CD4-positive, alpha-beta memory T cell (primary cell): ENCODE results near the gene CNTNAP3. TPM values are rescaled to one million over a fixed set of nuclear protein-coding genes. Genes with fewer than 3 reads are reported as not detected.
"Not testable (repeated sequence)": the region's sequence is repeated elsewhere in the genome, so short reads cannot be mapped to it uniquely, and the experiment has no call there.

Experiments
- CTCF ChIA-PET: fragments of 350-600 bp; sonication (Branson Sonifier 250); formaldehyde crosslinking; loops from one replicate; lab custom pipeline; 2021; ENCODE audit warnings: inconsistent platforms; ENCODE audit not compliant: partially characterized antibody; lab: Charles Lee
- POLR2A ChIA-PET: fragments of 350-600 bp; sonication (Branson Sonifier 250); formaldehyde crosslinking; loops from one replicate; lab custom pipeline; 2021; ENCODE audit not compliant: partially characterized antibody; lab: Charles Lee
- DNase-seq, 5 donors: peaks; one replicate each; pipeline versions ENCODE4 v3.0.0 to v3.0.0-alpha.2; 2020 to 2022; ENCODE audit warnings: mixed read lengths in 1 of 5
- H3K27ac ChIP-seq: one replicate; pipeline ENCODE4 v1.7.0; 2013; ENCODE audit warnings: low read depth, low read length
- H3K27me3 ChIP-seq: 2 replicates; pipeline ENCODE4 v1.7.0; 2013; ENCODE audit warnings: mild to moderate bottlenecking, low read length, moderate library complexity; ENCODE audit not compliant: insufficient read depth
- H3K36me3 ChIP-seq: 2 replicates; pipeline ENCODE4 v1.7.0; 2013; ENCODE audit warnings: mild to moderate bottlenecking, low read length, moderate library complexity; ENCODE audit not compliant: insufficient read depth
- H3K4me1 ChIP-seq: 2 replicates; pipeline ENCODE4 v1.7.0; 2013; ENCODE audit warnings: mild to moderate bottlenecking, low read length, moderate library complexity; ENCODE audit not compliant: insufficient read depth
- H3K4me3 ChIP-seq, 2 donors: one replicate each; pipeline ENCODE4 v1.7.0; 2013; ENCODE audit warnings: low read length in 2 of 2, mild to moderate bottlenecking in 1 of 2
- H3K9me3 ChIP-seq, 2 donors: one replicate each; pipeline ENCODE4 v1.7.0; 2013; ENCODE audit warnings: low read length in 2 of 2, control low read depth in 1 of 2; ENCODE audit not compliant: control insufficient read depth in 1 of 2
- H3K27ac Mint-ChIP-seq, 7 donors: one replicate each; pipeline ENCODE4 v1.8.0; 2020 to 2021; ENCODE audit warnings: mixed read lengths in 7 of 7, mild to moderate bottlenecking in 6 of 7, inconsistent platforms in 3 of 7, moderate library complexity in 3 of 7
- H3K27me3 Mint-ChIP-seq, 2 donors: one replicate each; pipeline ENCODE4 v1.8.0; 2020 to 2021; ENCODE audit warnings: mixed read lengths in 2 of 2
- H3K36me3 Mint-ChIP-seq, 2 donors: one replicate each; pipeline ENCODE4 v1.8.0; 2020 to 2021; ENCODE audit warnings: mixed read lengths in 2 of 2, inconsistent platforms in 1 of 2, mild to moderate bottlenecking in 1 of 2
- H3K4me1 Mint-ChIP-seq, 4 donors: one replicate each; pipeline ENCODE4 v1.8.0; 2020 to 2021; ENCODE audit warnings: mixed read lengths in 4 of 4, mild to moderate bottlenecking in 1 of 4
- H3K4me3 Mint-ChIP-seq, 8 donors: one replicate each; pipeline ENCODE4 v1.8.0; 2020 to 2021; ENCODE audit warnings: mixed read lengths in 8 of 8, mild to moderate bottlenecking in 7 of 8, moderate library complexity in 6 of 8, inconsistent platforms in 3 of 8
- H3K9me3 Mint-ChIP-seq, 8 donors: one replicate each; pipeline ENCODE4 v1.8.0; 2020 to 2021; ENCODE audit warnings: mixed read lengths in 8 of 8, mild to moderate bottlenecking in 5 of 8, inconsistent platforms in 3 of 8, moderate library complexity in 1 of 8
- intact Hi-C: fragments of 100-400 bp; cut with micrococcal nuclease; formaldehyde crosslinking; loops from one replicate; pipeline ENCODE4 v1.15.1; 2023
- polyA plus RNA-seq, 2 donors: library from polyadenylated mRNA; unstranded; fragments of 300-500 nt; fragmentation: Illumina TruSeq; gene quantifications; one replicate each; pipeline ENCODE4 v1.2.3, GENCODE V29; 2021
- total RNA-seq, 2 experiments: library from RNA; stranded (reverse); gene quantifications; one replicate each; pipeline ENCODE4 v1.2.3, GENCODE V29; 2021

The CNTNAP3 gene
- total and polyA plus RNA-seq, 4 experiments from 2014 or later, result not detected

GRCh38 chr9:39062966-39063365 is 225.0 kb downstream of the CNTNAP3 start:
- H3K36me3 ChIP-seq, H3K4me3 Mint-ChIP-seq, H3K9me3 ChIP-seq, H3K27me3 Mint-ChIP-seq, H3K4me1 ChIP-seq, CTCF ChIA-PET, H3K27ac ChIP-seq, H3K27ac Mint-ChIP-seq, POLR2A ChIA-PET, H3K27me3 ChIP-seq, H3K4me3 ChIP-seq, H3K4me1 Mint-ChIP-seq, H3K9me3 Mint-ChIP-seq, H3K36me3 Mint-ChIP-seq, intact Hi-C loops, DNase-seq: not testable (repeated sequence)

- H3K27me3 Mint-ChIP-seq, DNase-seq, H3K4me1 Mint-ChIP-seq, H3K27ac ChIP-seq, H3K27ac Mint-ChIP-seq, H3K4me1 ChIP-seq, CTCF ChIA-PET, H3K9me3 ChIP-seq, H3K4me3 ChIP-seq, H3K9me3 Mint-ChIP-seq, H3K36me3 Mint-ChIP-seq, intact Hi-C loops, H3K36me3 ChIP-seq, H3K4me3 Mint-ChIP-seq, H3K27me3 ChIP-seq, POLR2A ChIA-PET: not testable (repeated sequence)
Observed at GRCh38 chr9:39054453-39054852, 233.5 kb downstream of the CNTNAP3 start.

GRCh38 chr9:39046833-39047232 is 241.1 kb downstream of the CNTNAP3 start:
- H3K4me3 ChIP-seq, H3K9me3 Mint-ChIP-seq, H3K4me3 Mint-ChIP-seq, CTCF ChIA-PET, H3K27ac ChIP-seq, H3K4me1 Mint-ChIP-seq, H3K36me3 ChIP-seq, H3K36me3 Mint-ChIP-seq, H3K9me3 ChIP-seq, intact Hi-C loops, H3K27me3 ChIP-seq, H3K27me3 Mint-ChIP-seq, POLR2A ChIA-PET, H3K27ac Mint-ChIP-seq, DNase-seq, H3K4me1 ChIP-seq: not testable (repeated sequence)

- DNase-seq, H3K27me3 Mint-ChIP-seq, H3K36me3 ChIP-seq, H3K27ac ChIP-seq, H3K9me3 ChIP-seq, H3K4me1 ChIP-seq, H3K27me3 ChIP-seq, CTCF ChIA-PET, H3K4me3 ChIP-seq, H3K36me3 Mint-ChIP-seq, intact Hi-C loops, H3K27ac Mint-ChIP-seq, H3K9me3 Mint-ChIP-seq, H3K4me1 Mint-ChIP-seq, H3K4me3 Mint-ChIP-seq, POLR2A ChIA-PET: not testable (repeated sequence)
Observed at GRCh38 chr9:39042352-39042803, 245.6 kb downstream of the CNTNAP3 start.

GRCh38 chr9:39041774-39042173 is 246.2 kb downstream of the CNTNAP3 start:
- intact Hi-C loops, H3K4me1 ChIP-seq, H3K27ac ChIP-seq, H3K9me3 ChIP-seq, H3K27ac Mint-ChIP-seq, H3K27me3 Mint-ChIP-seq, H3K27me3 ChIP-seq, DNase-seq, CTCF ChIA-PET, H3K36me3 ChIP-seq, H3K36me3 Mint-ChIP-seq, H3K4me1 Mint-ChIP-seq, H3K4me3 ChIP-seq, POLR2A ChIA-PET, H3K9me3 Mint-ChIP-seq, H3K4me3 Mint-ChIP-seq: not testable (repeated sequence)

GRCh38 chr9:39039148-39039547 is 248.8 kb downstream of the CNTNAP3 start:
- H3K36me3 ChIP-seq, H3K4me1 Mint-ChIP-seq, H3K4me1 ChIP-seq, H3K27me3 Mint-ChIP-seq, H3K4me3 Mint-ChIP-seq, H3K36me3 Mint-ChIP-seq, POLR2A ChIA-PET, H3K27ac ChIP-seq, H3K27me3 ChIP-seq, CTCF ChIA-PET, DNase-seq, H3K9me3 ChIP-seq, H3K27ac Mint-ChIP-seq, H3K9me3 Mint-ChIP-seq, H3K4me3 ChIP-seq, intact Hi-C loops: not testable (repeated sequence)

- H3K36me3 ChIP-seq, H3K27me3 Mint-ChIP-seq, DNase-seq, H3K27me3 ChIP-seq, POLR2A ChIA-PET, H3K4me3 ChIP-seq, intact Hi-C loops, H3K9me3 ChIP-seq, H3K4me3 Mint-ChIP-seq, H3K4me1 ChIP-seq, H3K36me3 Mint-ChIP-seq, H3K4me1 Mint-ChIP-seq, H3K9me3 Mint-ChIP-seq, H3K27ac Mint-ChIP-seq, H3K27ac ChIP-seq, CTCF ChIA-PET: not testable (repeated sequence)
Observed at GRCh38 chr9:39038221-39038620, 249.7 kb downstream of the CNTNAP3 start.

GRCh38 chr9:39033849-39034248 is 254.1 kb downstream of the CNTNAP3 start:
- CTCF ChIA-PET, result not testable (repeated sequence)

More at GRCh38 chr9:39033849-39034248, 254.1 kb downstream of the CNTNAP3 start:
- H3K27ac ChIP-seq, H3K4me1 Mint-ChIP-seq, H3K4me3 ChIP-seq, H3K27ac Mint-ChIP-seq, H3K4me1 ChIP-seq, H3K27me3 Mint-ChIP-seq, H3K4me3 Mint-ChIP-seq, POLR2A ChIA-PET, H3K27me3 ChIP-seq, H3K9me3 ChIP-seq, H3K36me3 ChIP-seq, H3K9me3 Mint-ChIP-seq, intact Hi-C loops, H3K36me3 Mint-ChIP-seq, DNase-seq: not testable (repeated sequence)
